NCI-H1417 (cell line): ENCODE results near the gene NDFIP1.

Source experiments
- DNase-seq, 3 experiments: peaks; one replicate each; lab custom pipeline; 2025; lab: John Stamatoyannopoulos, UW

Gene NDFIP1

GRCh38 chr5:142189813-142190212, 81.2 kb downstream of the NDFIP1 start:
- DNase-seq, result no peak

- DNase-seq, result no peak
Measured at GRCh38 chr5:142191776-142192175, 83.2 kb downstream of the NDFIP1 start.

GRCh38 chr5:142192286-142193113, 83.9 kb downstream of the NDFIP1 start:
- no peak for DNase-seq

GRCh38 chr5:142193114-142193428, 84.5 kb downstream of the NDFIP1 start:
- DNase-seq, result no peak

- DNase-seq, result no peak
Measured at GRCh38 chr5:142197098-142197497, 88.5 kb downstream of the NDFIP1 start.

- DNase-seq, result no peak
Measured at GRCh38 chr5:142197781-142198180, 89.2 kb downstream of the NDFIP1 start.

- no peak for DNase-seq
Measured at GRCh38 chr5:142199388-142199787, 90.8 kb downstream of the NDFIP1 start.

- no peak for DNase-seq
Measured at GRCh38 chr5:142200387-142200786, 91.8 kb downstream of the NDFIP1 start.

GRCh38 chr5:142201471-142201887, 92.9 kb downstream of the NDFIP1 start:
- DNase-seq, result no peak

GRCh38 chr5:142202282-142202681, 93.7 kb downstream of the NDFIP1 start:
- DNase-seq, result no peak
